ENCODE data around the gene GRPEL1. TPM values are rescaled to one million over a fixed set of nuclear protein-coding genes. Genes with fewer than 3 reads are reported as not detected.
A peak's percentile ranks its signal among the peaks of the same experiment; 100 is the strongest.

Gene GRPEL1
- total RNA-seq = 10 to 100 TPM in 3 of 4 donors, 1 to 10 TPM in 1; 7.4 to 55.0 (median 21.4) TPM

- DNase-seq = peak; percentile 100
- H3K27ac ChIP-seq = peak within 1 kb of the TSS; percentile 88 to 92
- no peaks in the 10 kb centered on the region for H3K9me3 ChIP-seq
- peaks cover 0 to 16% of the 10 kb centered on the region in 2 donors for H3K4me1 ChIP-seq
- peak within 1 kb of the TSS; percentile 66 to 73 for H3K4me3 ChIP-seq
- H3K27me3 ChIP-seq = no peaks in the 10 kb centered on the region
- TF ChIP-seq CTCF (IDR thresholded peaks at IDR 0.05) (peak in 1 of 4 experiments; percentile 24), POLR2A (IDR thresholded peaks at IDR 0.05) (peak; percentile 87 to 92)
- intact Hi-C loops (cut with DNase I; ENCODE audit: low total_unique reads) = loop anchor here (2.0 kb wide), 1 partner anchor 23 kb away; no protein-coding TSS in a partner anchor
- H3K36me3 ChIP-seq = no peaks in the 10 kb centered on the region
Measured at GRCh38 chr4:7067452-7068278, at the start of gene GRPEL1. TSS of gene GRPEL1 (minus strand) at chr4:7068064. CDS start at chr4:7068032, 32 bp downstream.

GRCh38 chr4:7116705-7117104 lies 48.8 kb upstream of the GRPEL1 start:
- no peak for TF ChIP-seq CTCF (IDR thresholded peaks at IDR 0.05)
- no peak for TF ChIP-seq POLR2A (IDR thresholded peaks at IDR 0.05)
- Histone ChIP-seq H3K27me3 (no peaks in the 10 kb centered on the region), H3K9me3 (no peaks in the 10 kb centered on the region), H3K36me3 (no peaks in the 10 kb centered on the region), H3K4me1 (no peaks in the 10 kb centered on the region), H3K4me3 (no peak overlapping the region), H3K27ac (no peak overlapping the region)
- DNase-seq = no peak
- intact Hi-C loops (cut with DNase I; ENCODE audit: low total_unique reads) = no loop called here

- no peaks in the 10 kb centered on the region for H3K9me3 ChIP-seq
- H3K36me3 ChIP-seq = no peaks in the 10 kb centered on the region
- H3K4me1 ChIP-seq = no peaks in the 10 kb centered on the region
- DNase-seq = no peak
- no peaks in the 10 kb centered on the region for H3K27me3 ChIP-seq
- no peak overlapping the region for H3K27ac ChIP-seq
- no peak for TF ChIP-seq POLR2A (IDR thresholded peaks at IDR 0.05)
- no peak for TF ChIP-seq CTCF (IDR thresholded peaks at IDR 0.05)
- intact Hi-C loops (cut with DNase I; ENCODE audit: low total_unique reads) = no loop called here
- no peak overlapping the region for H3K4me3 ChIP-seq
Measured at GRCh38 chr4:7115557-7116340, 47.9 kb upstream of the GRPEL1 start.

- no peak for DNase-seq
- Histone ChIP-seq H3K4me1 (no peaks in the 10 kb centered on the region), H3K36me3 (no peaks in the 10 kb centered on the region), H3K4me3 (no peak overlapping the region), H3K9me3 (no peaks in the 10 kb centered on the region), H3K27ac (no peak overlapping the region), H3K27me3 (no peaks in the 10 kb centered on the region)
- TF ChIP-seq CTCF (IDR thresholded peaks at IDR 0.05) = no peak
- no peak for TF ChIP-seq POLR2A (IDR thresholded peaks at IDR 0.05)
- intact Hi-C loops (cut with DNase I; ENCODE audit: low total_unique reads) = no loop called here
Measured at GRCh38 chr4:7112656-7113055, 44.8 kb upstream of the GRPEL1 start.

GRCh38 chr4:7111441-7111840 lies 43.6 kb upstream of the GRPEL1 start:
- Histone ChIP-seq H3K27me3 (no peaks in the 10 kb centered on the region), H3K4me3 (no peak overlapping the region), H3K4me1 (no peaks in the 10 kb centered on the region), H3K36me3 (no peaks in the 10 kb centered on the region), H3K9me3 (no peaks in the 10 kb centered on the region), H3K27ac (no peak overlapping the region)
- DNase-seq = no peak
- intact Hi-C loops (cut with DNase I; ENCODE audit: low total_unique reads) = no loop called here
- TF ChIP-seq CTCF (IDR thresholded peaks at IDR 0.05) (no peak), POLR2A (IDR thresholded peaks at IDR 0.05) (no peak)
